ENCODE results near the gene UBAC2.

GRCh38 chr13:99251921-99252320, 51.3 kb downstream of the UBAC2 start:
- no peak for TF ChIP-seq ESRRG (CRISPR knock-in tag; IDR thresholded peaks at IDR 0.05)
- TF ChIP-seq PATZ1 (CRISPR knock-in tag; IDR thresholded peaks at IDR 0.05; ENCODE audit: borderline replicate concordance): no peak
- no peak for TF ChIP-seq ZC3H10 (CRISPR knock-in tag; IDR thresholded peaks at IDR 0.05)
- no peak for TF ChIP-seq SNAI2 (CRISPR knock-in tag; IDR thresholded peaks at IDR 0.05)
- no peak for TF ChIP-seq ARNTL (CRISPR knock-in tag; IDR thresholded peaks at IDR 0.05; ENCODE audit: borderline replicate concordance, low read depth)
- TF ChIP-seq RARB (CRISPR knock-in tag; IDR thresholded peaks at IDR 0.05): no peak
- TF ChIP-seq ZFP30 (CRISPR knock-in tag; IDR thresholded peaks at IDR 0.05): no peak
- no peak for TF ChIP-seq CREB5 (CRISPR knock-in tag; IDR thresholded peaks at IDR 0.05; ENCODE audit: low read depth)
- TF ChIP-seq CSDC2 (CRISPR knock-in tag; IDR thresholded peaks at IDR 0.05): no peak
- no peak for TF ChIP-seq ZNF70 (CRISPR knock-in tag; IDR thresholded peaks at IDR 0.05)
- TF ChIP-seq ZFP3 (CRISPR knock-in tag; IDR thresholded peaks at IDR 0.05): no peak
- no peak for TF ChIP-seq PPARA (CRISPR knock-in tag; IDR thresholded peaks at IDR 0.05; ENCODE audit: borderline replicate concordance)
- TF ChIP-seq ISL1 (CRISPR knock-in tag; IDR thresholded peaks at IDR 0.05): no peak
- no peak for TF ChIP-seq TOX (CRISPR knock-in tag; IDR thresholded peaks at IDR 0.05; ENCODE audit: borderline replicate concordance)
